GM19438 (cell line): ENCODE data around the gene PACRGL.

Experiments
- ATAC-seq: cut with Tn5 transposase; IDR thresholded peaks from one replicate; pipeline ENCODE4 v1.9.1; 2021; ENCODE audit warnings: low read depth; ENCODE audit not compliant: unreplicated experiment

PACRGL gene

GRCh38 chr4:20700007-20700761 lies at the start of gene PACRGL:
TSS of gene PACRGL (plus strand) at chr4:20700458. CDS start at chr4:20704482, 4,024 bp downstream.
- peak; percentile 100 for ATAC-seq

- no peak for ATAC-seq
These were observed 47.9 kb upstream of the PACRGL start for GRCh38 chr4:20652226-20652885.

DNA sequence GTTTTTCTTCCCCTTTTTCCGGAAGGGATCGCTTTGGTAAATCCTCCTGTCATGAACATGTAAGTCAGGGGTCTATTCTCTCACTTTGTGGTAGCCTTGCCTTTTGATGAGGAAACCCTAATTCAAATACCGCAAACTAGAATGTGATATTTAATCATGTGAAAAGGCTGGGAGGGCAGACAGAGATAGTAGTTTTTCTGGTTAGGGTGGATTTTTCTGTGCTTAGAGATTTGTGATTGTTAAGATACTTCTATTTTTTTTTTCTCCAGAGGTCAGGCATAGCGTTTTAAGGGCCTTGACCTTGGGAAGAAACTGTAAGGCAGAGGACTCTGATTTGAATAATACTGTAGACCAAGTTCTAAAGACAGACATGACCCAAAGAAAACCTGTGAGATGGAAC lies 41.8 kb upstream of the PACRGL start:
- no peak for ATAC-seq

GRCh38 chr4:20662851-20663250 lies 37.4 kb upstream of the PACRGL start:
- ATAC-seq, result no peak

- no peak for ATAC-seq
These were observed 34.0 kb upstream of the PACRGL start for GRCh38 chr4:20666012-20666860.

- ATAC-seq, result no peak
These were observed 28.0 kb upstream of the PACRGL start for GRCh38 chr4:20672262-20672661.

DNA sequence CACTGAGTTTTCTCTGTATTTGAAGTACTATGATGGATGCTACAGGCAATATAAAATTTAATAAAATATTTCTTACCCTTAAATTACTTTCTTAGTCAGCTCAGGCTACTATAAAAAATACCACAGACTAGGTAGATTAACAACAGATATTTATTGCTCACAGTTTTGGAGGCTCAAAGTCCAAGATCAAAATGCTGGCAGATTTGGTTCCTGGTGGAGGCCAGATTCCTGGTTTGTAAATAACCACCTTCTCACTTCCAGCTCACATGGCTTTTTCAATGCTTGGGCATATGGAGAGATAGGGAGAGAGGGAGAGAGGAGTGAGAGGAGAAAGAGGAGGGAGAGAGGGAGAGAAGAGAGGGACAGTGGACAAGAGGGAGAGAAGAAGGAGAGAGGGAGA lies 24.5 kb upstream of the PACRGL start:
- ATAC-seq, result no peak

DNA sequence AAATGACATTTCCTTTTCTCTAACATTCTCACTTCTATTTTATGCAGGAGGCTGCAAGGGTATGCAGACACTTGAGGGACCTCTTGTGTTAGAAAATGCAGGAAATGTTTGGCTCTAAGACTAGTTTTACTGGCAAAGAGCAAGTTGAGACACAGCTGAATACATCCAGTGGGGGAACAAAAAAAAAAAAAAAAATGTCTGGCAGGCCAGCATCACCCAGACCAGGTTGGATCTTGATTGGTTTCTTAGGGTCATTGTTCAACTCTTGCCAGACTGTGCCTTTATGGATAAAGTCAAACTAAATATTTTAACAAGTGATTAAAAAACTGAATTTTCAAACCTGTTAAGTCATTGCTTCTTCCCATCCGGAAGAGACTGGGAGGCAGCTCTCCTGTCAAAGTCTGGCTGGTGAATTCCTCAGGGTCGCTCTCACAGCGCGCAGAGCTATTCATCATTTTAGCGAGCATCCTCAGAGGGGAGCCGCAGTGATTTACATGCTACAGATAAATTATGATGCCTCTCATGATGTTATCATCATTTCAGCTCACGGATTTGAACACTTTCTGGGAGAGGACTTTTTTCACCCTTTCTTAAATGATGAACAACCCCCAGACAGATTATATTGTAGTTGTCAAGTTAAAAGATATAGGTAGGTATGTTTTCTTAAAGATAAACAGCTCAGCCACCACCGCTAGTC lies 23.6 kb upstream of the PACRGL start:
- no peak for ATAC-seq

DNA sequence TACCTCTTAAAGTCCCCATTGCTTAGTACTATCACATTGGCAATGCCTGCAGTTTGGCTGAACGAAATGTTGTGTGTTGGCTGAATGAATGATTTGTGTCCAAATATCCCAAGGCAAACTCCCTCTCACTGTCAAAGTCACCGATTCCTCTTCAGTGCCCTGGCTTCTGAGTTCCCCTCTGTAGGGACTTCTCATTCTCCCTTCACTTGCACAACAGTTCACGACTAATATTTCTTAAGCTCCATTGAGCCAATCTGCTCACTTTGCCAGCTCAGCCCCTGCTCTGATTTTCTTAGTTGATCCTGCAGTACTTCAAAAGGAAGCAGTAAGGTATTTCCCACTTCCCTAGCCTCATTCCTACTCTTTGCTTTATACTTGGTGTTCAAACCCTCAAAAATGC lies 21.9 kb upstream of the PACRGL start:
- no peak for ATAC-seq

DNA sequence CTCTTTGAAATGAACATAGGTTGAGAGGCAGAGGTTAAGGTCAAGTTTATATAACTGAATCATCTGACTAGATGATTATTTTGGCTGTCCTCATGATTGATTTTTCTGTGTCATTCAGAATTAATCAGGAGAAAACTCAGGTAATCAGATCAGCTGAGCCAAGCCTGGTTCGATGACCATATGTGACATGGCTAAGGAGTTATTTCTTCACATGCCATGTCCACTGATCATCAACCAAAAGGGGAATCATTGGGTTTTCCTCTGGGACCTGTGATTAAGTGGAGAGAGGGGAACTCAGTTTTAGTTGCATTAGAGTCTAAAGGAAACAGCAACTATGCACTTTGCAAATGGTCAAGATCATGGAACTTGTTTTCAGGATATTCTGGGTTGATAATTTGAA lies 20.3 kb upstream of the PACRGL start:
- ATAC-seq, result no peak

DNA sequence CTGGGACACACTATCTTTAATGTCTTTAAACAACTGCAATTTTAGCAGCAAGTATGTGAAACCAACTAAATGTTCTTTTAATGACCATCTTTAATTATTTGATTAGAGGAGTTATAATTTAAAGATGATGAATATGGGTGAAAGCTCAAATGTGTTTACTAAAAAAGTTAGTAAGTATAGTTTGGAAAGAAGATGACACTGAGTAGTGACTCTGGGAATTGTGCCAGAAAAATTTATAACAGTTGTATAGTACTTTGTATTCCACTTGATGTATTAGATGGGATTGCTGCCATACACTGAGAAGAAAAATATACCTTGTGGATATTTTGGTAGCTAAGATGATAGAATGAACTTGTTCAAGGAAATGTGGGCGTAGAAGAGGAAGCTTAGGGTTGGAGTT lies 19.5 kb upstream of the PACRGL start:
- no peak for ATAC-seq

DNA sequence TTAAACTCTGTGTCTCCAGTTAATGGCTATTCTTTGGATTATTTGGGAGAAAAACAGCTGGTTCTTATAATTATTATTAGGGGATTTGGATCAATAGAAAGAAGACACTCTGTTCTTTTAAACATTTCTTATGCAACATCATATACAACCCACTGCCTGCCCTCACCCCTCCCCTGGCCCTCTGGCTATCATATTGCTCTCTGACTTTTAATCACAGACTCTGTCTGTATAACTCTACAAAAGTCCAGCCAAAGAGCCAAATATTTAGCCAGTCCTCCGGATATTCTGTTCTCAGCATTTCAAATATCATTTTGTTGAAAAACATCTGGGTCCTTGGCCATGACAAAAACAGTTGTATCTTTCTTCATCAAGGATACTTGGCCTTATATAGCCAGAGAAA lies 19.0 kb upstream of the PACRGL start:
- ATAC-seq, result no peak

GRCh38 chr4:20682853-20683252 lies 17.4 kb upstream of the PACRGL start:
- no peak for ATAC-seq

DNA sequence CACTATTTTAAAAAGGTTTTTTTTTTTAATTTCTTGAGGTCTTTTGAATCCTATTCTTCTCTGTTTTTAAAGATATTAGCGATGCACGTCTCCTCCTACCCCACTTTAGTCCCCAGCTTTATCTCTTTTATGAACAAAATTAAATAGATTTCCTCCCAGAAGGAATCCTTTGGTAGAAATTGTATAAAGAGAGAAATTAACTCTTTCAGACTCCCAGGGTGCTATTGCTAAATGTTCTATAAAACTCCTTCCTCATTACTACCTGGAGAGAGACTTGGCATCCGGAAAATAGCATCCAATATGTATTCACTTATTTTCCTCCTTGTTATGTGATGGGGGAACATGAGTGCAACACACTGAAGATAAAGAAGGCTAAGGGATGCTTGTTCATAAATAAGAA lies 16.5 kb upstream of the PACRGL start:
- no peak for ATAC-seq

- ATAC-seq, result no peak
These were observed 15.2 kb upstream of the PACRGL start for GRCh38 chr4:20684852-20685763.

DNA sequence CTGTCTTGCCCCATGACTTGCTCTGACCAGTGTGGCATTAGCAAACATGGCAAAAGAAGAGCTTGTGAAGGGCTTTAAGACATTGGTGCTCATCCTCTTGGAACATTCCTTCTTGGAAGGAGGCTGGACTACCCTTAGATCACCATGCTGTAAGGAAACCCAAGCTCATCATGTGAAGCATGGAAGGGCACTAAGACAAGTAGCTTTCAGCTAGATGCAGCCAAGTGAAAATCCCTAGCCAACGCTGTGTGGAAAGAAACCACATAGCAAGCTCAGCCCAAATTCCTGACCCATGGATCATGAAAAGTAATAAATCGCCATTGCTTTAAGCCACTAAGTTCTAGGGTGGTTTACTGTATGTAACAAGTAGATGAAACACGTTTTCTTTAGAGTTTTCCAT lies 12.4 kb upstream of the PACRGL start:
- ATAC-seq, result no peak

GRCh38 chr4:20696815-20697214 lies 3.4 kb upstream of the PACRGL start:
- no peak for ATAC-seq

- ATAC-seq, result no peak
These were observed 1.9 kb upstream of the PACRGL start for GRCh38 chr4:20698382-20698781.

DNA sequence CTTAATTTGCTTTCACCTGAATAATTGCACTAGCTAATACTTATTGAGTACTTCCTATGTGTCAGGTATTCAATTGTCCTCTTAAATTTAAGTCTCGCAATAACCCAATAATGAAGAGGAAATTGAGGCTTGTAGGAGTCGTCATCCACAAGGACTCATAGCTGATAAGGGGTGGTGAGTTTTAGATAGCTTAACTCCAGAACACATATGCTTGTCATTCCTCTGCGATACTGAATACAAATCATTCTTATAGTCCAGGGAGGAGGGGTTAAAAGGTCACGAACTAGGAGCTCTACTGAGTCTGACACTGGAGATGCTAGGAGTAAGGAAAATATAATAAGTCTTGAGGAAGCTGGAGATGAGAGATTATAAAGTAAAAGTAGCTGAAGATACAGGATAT lies 1.4 kb upstream of the PACRGL start:
- no peak for ATAC-seq

DNA sequence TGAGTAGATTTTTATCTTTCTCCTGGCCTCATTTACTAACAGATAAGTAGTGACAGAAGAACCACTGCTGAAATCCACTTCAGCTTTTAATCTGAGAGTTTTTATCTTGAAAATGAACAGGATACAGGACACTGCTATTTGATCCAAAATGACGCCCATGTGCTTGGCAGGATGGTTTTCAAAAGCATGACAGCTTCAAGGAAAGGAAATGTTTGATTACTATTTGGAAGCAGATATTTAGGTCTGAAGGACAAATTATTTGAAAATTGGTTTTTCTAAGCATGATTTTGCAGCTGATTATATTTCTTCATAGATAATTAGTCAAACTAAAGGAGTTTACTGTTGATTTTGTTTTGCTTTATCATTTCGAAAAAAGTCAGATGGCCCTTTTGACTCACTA lies 11.1 kb downstream of the PACRGL start:
- ATAC-seq, result no peak
